Neural cell (in vitro differentiated cells): ENCODE measurements around the gene KRTAP4-5. TPM values are rescaled to one million over a fixed set of nuclear protein-coding genes. Genes with fewer than 3 reads are reported as not detected.
"Not testable (repeated sequence)": the region's sequence is repeated elsewhere in the genome, so short reads cannot be mapped to it uniquely, and the experiment has no call there.

ENCODE experiments used
- H2AFZ ChIP-seq: fragments of 200-600, 300-800 bp; sonication (generic), shearing (Covaris generic); 2 replicates; pipeline ENCODE4 v1.6.0; 2014; ENCODE audit warnings: low read depth, mild to moderate bottlenecking, antibody characterized with exemption, low read length, moderate library complexity
- H3F3A ChIP-seq: fragments of 200-600 bp; shearing (Covaris generic); 2 replicates; pipeline ENCODE4 v1.6.1; 2016; ENCODE audit warnings: mild to moderate bottlenecking, moderate library complexity, mixed read lengths, antibody characterized with exemption, low read length; ENCODE audit not compliant: insufficient read depth, poor library complexity, severe bottlenecking
- H3K27ac ChIP-seq: fragments of 200-600, 300-800 bp; sonication (generic), shearing (Covaris generic); 2 replicates; pipeline ENCODE4 v1.5.1; 2014; ENCODE audit warnings: mild to moderate bottlenecking, low read length, moderate library complexity
- H3K27me3 ChIP-seq: fragments of 300-800, 200-600 bp; sonication (generic), shearing (Covaris generic); 2 replicates; pipeline ENCODE4 v1.6.0; 2014; ENCODE audit warnings: mild to moderate bottlenecking, low read depth, low read length, moderate library complexity; ENCODE audit not compliant: insufficient read depth
- H3K36me3 ChIP-seq: fragments of 300-800, 200-600 bp; sonication (generic), shearing (Covaris generic); 2 replicates; pipeline ENCODE4 v1.5.1; 2014; ENCODE audit warnings: mild to moderate bottlenecking, antibody characterized with exemption, low read length, moderate library complexity; ENCODE audit not compliant: insufficient read depth
- H3K4me2 ChIP-seq: fragments of 300-800, 200-600 bp; sonication (generic), shearing (Covaris generic); 2 replicates; pipeline ENCODE4 v1.6.0; 2014; ENCODE audit warnings: mild to moderate bottlenecking, low read length
- H3K4me3 ChIP-seq: fragments of 300-800, 200-600 bp; sonication (generic), shearing (Covaris generic); 2 replicates; pipeline ENCODE4 v1.5.1; 2014; ENCODE audit warnings: mild to moderate bottlenecking, low read length, moderate library complexity
- H3K79me2 ChIP-seq: fragments of 200-600 bp; shearing (Covaris generic); replicated peaks from 2 replicates; pipeline ENCODE4 v1.6.0; 2014; ENCODE audit warnings: mild to moderate bottlenecking, low read length, moderate library complexity; ENCODE audit not compliant: insufficient read depth
- H3K9ac ChIP-seq: fragments of 300-800, 200-600 bp; sonication (generic), shearing (Covaris generic); 2 replicates; pipeline ENCODE4 v1.6.1; 2016; ENCODE audit warnings: mild to moderate bottlenecking, low read length, mixed read lengths
- H3K9me2 ChIP-seq: fragments of 200-600 bp; shearing (Covaris generic); 2 replicates; pipeline ENCODE4 v1.6.1; 2016; ENCODE audit warnings: mild to moderate bottlenecking, low read length, mixed read lengths; ENCODE audit not compliant: insufficient read depth
- H3K9me3 ChIP-seq: fragments of 200-600, 300-800 bp; sonication (generic), shearing (Covaris generic); 2 replicates; pipeline ENCODE4 v1.6.1; 2016; ENCODE audit warnings: mild to moderate bottlenecking, mixed run types, low read length, moderate library complexity, mixed read lengths
- H4K20me1 ChIP-seq: fragments of 200-600 bp; shearing (Covaris generic); 2 replicates; pipeline ENCODE4 v1.6.1; 2016; ENCODE audit warnings: mild to moderate bottlenecking, mixed run types; ENCODE audit not compliant: insufficient read depth
- CTCF ChIP-seq: fragments of 450-650 bp; IDR thresholded peaks from 2 replicates; pipeline ENCODE4 v1.5.1; 2014; ENCODE audit warnings: antibody characterized with exemption, mild to moderate bottlenecking, moderate library complexity; ENCODE audit not compliant: poor library complexity, severe bottlenecking
- EP300 ChIP-seq: fragments of 450-650 bp; conservative IDR thresholded peaks from 2 replicates; pipeline ENCODE4 v1.6.1; 2014; ENCODE audit warnings: antibody characterized with exemption, mild to moderate bottlenecking, moderate library complexity; ENCODE audit not compliant: poor library complexity, severe bottlenecking
- EZH2 ChIP-seq: fragments of 200-600, 300-800 bp; shearing (Covaris generic), sonication (generic); IDR thresholded peaks from 2 replicates; pipeline ENCODE4 v1.6.1; 2014; ENCODE audit warnings: antibody characterized with exemption, low read length, borderline replicate concordance, mild to moderate bottlenecking; ENCODE audit not compliant: insufficient read depth, poor library complexity, severe bottlenecking
- MXI1 ChIP-seq: fragments of 450-650 bp; conservative IDR thresholded peaks from 2 replicates; pipeline ENCODE4 v1.6.1; 2014; ENCODE audit warnings: antibody characterized with exemption, mild to moderate bottlenecking; ENCODE audit not compliant: poor library complexity, severe bottlenecking
- POLR2AphosphoS5 ChIP-seq: IDR thresholded peaks from 2 replicates; pipeline ENCODE4 v1.6.1; 2012
- RAD21 ChIP-seq: fragments of 450-650 bp; conservative IDR thresholded peaks from 2 replicates; pipeline ENCODE4 v1.6.1; 2014; ENCODE audit warnings: antibody characterized with exemption, mild to moderate bottlenecking, moderate library complexity
- REST ChIP-seq: IDR thresholded peaks from 2 replicates; pipeline ENCODE4 v1.6.1; 2012; ENCODE audit warnings: borderline replicate concordance
- SMC3 ChIP-seq: fragments of 450-650 bp; conservative IDR thresholded peaks from 2 replicates; pipeline ENCODE4 v1.6.1; 2014; ENCODE audit warnings: antibody characterized with exemption, mild to moderate bottlenecking, moderate library complexity; ENCODE audit not compliant: poor library complexity
- TAF1 ChIP-seq: IDR thresholded peaks from 2 replicates; pipeline ENCODE4 v1.6.1; 2012; ENCODE audit warnings: low read depth
- polyA plus RNA-seq: library from polyadenylated mRNA; depleted of rRNA; stranded (reverse); fragments of >200 nt; gene quantifications from 2 replicates; pipeline ENCODE4 v1.2.3, GENCODE V29; 2014

The KRTAP4-5 gene
- polyA plus RNA-seq, 1 donor from 2014 or later, result not detected

- no peaks in the 10 kb centered on the region for H3K79me2 ChIP-seq
- H3K27ac ChIP-seq, result no peak overlapping the region
- H2AFZ ChIP-seq, result no peak overlapping the region
- no peaks in the 10 kb centered on the region for H3K36me3 ChIP-seq
- no peak overlapping the region for H3K9ac ChIP-seq
- H3K9me3 ChIP-seq, result no peaks in the 10 kb centered on the region
- H3K27me3 ChIP-seq, result no peaks in the 10 kb centered on the region
- H4K20me1 ChIP-seq, result no peaks in the 10 kb centered on the region
- H3K4me3 ChIP-seq, result no peak overlapping the region
- TF ChIP-seq SMC3 (no peak), RAD21 (no peak), CTCF (no peak), REST (no peak), POLR2AphosphoS5 (no peak), EP300 (no peak), TAF1 (no peak), EZH2 (no peak), MXI1 (no peak)
- H3K9me2 ChIP-seq, result no peaks in the 10 kb centered on the region
- H3K4me2 ChIP-seq, result no peak overlapping the region
- H3F3A ChIP-seq, result no peaks in the 10 kb centered on the region
Observed at GRCh38 chr17:41150026-41150425, 401 bp upstream of the KRTAP4-5 start.

- H4K20me1 ChIP-seq, H3K9me3 ChIP-seq, H3F3A ChIP-seq, H3K79me2 ChIP-seq, H3K9ac ChIP-seq, H3K4me2 ChIP-seq, H3K9me2 ChIP-seq, H3K27me3 ChIP-seq, H3K27ac ChIP-seq, H3K36me3 ChIP-seq, H2AFZ ChIP-seq, H3K4me3 ChIP-seq: not testable (repeated sequence)
Observed at GRCh38 chr17:41148971-41149651, 514 bp downstream of the KRTAP4-5 start.
